IPS-18a (cell line): Measurements from ENCODE around the gene GALP.
"Not testable (repeated sequence)": the region's sequence is repeated elsewhere in the genome, so short reads cannot be mapped to it uniquely, and the experiment has no call there.

Experiments
- H3K27ac ChIP-seq: one replicate; pipeline ENCODE4 v1.5.1; 2013; ENCODE audit warnings: low read length
- H3K27me3 ChIP-seq: one replicate; pipeline ENCODE4 v1.6.1; 2013; ENCODE audit warnings: mild to moderate bottlenecking, low read length; ENCODE audit not compliant: control insufficient read depth, insufficient read depth
- H3K36me3 ChIP-seq: one replicate; pipeline ENCODE4 v1.6.1; 2013; ENCODE audit warnings: low read depth, low read length; ENCODE audit not compliant: control insufficient read depth
- H3K4me1 ChIP-seq: one replicate; pipeline ENCODE4 v1.6.1; 2013; ENCODE audit warnings: low read depth, low read length; ENCODE audit not compliant: control insufficient read depth
- H3K4me3 ChIP-seq: one replicate; pipeline ENCODE4 v1.5.1; 2013; ENCODE audit warnings: low read length
- H3K9ac ChIP-seq: one replicate; pipeline ENCODE4 v1.6.1; 2013; ENCODE audit warnings: mild to moderate bottlenecking, low read length, moderate library complexity
- H3K9me3 ChIP-seq: one replicate; pipeline ENCODE4 v1.6.1; 2013; ENCODE audit warnings: low read depth, low read length; ENCODE audit not compliant: control insufficient read depth

Gene GALP

GRCh38 chr19:56175861-56176307, at the start of gene GALP:
Gene GALP, plus strand, starts transcription at chr19:56176008. Its CDS starts 1,101 bp downstream, at chr19:56177109.
- not testable (repeated sequence) for H3K4me1 ChIP-seq, H3K9ac ChIP-seq, H3K4me3 ChIP-seq, H3K9me3 ChIP-seq, H3K36me3 ChIP-seq, H3K27me3 ChIP-seq, H3K27ac ChIP-seq

- no peak overlapping the region for H3K9ac ChIP-seq
- no peak overlapping the region for H3K27ac ChIP-seq
- H3K4me3 ChIP-seq, result no peak overlapping the region
Measured at GRCh38 chr19:56126983-56127780, 48.6 kb upstream of the GALP start.

GRCh38 chr19:56130006-56130405, 45.8 kb upstream of the GALP start:
- Histone ChIP-seq H3K27me3 (no peaks in the 10 kb centered on the region), H3K27ac (no peak overlapping the region), H3K9ac (no peak overlapping the region), H3K4me3 (no peak overlapping the region), H3K36me3 (no peaks in the 10 kb centered on the region), H3K9me3 (no peaks in the 10 kb centered on the region), H3K4me1 (no peaks in the 10 kb centered on the region)

More at GRCh38 chr19:56126983-56127780, 48.6 kb upstream of the GALP start:
- H3K4me1 ChIP-seq, result no peaks in the 10 kb centered on the region
- no peaks in the 10 kb centered on the region for H3K9me3 ChIP-seq
- no peaks in the 10 kb centered on the region for H3K27me3 ChIP-seq
- no peaks in the 10 kb centered on the region for H3K36me3 ChIP-seq

DNA sequence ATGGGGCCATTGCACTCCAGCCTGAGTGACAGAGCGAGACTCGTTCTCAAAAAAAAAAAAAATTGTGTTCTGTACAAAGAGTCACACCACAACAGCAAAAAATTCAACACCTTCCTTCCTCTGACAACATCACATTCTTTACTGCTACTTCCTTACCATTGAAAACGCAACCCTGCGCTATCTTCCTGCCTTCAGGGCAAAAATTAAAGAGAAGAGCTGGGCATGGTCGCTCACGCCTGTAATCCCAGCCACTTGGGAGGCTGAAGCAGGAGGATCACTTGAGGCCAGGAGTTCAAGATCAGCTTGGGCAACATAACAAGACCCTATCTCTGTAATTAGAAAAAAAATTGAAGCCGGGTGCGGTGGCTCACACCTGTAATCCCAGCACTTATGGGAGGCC, 44.2 kb upstream of the GALP start:
- Histone ChIP-seq H3K4me3 (no peak overlapping the region), H3K9ac (no peak overlapping the region), H3K27ac (no peak overlapping the region), H3K9me3 (no peaks in the 10 kb centered on the region), H3K36me3 (no peaks in the 10 kb centered on the region), H3K4me1 (peaks cover 7% of the 10 kb centered on the region), H3K27me3 (no peaks in the 10 kb centered on the region)

DNA sequence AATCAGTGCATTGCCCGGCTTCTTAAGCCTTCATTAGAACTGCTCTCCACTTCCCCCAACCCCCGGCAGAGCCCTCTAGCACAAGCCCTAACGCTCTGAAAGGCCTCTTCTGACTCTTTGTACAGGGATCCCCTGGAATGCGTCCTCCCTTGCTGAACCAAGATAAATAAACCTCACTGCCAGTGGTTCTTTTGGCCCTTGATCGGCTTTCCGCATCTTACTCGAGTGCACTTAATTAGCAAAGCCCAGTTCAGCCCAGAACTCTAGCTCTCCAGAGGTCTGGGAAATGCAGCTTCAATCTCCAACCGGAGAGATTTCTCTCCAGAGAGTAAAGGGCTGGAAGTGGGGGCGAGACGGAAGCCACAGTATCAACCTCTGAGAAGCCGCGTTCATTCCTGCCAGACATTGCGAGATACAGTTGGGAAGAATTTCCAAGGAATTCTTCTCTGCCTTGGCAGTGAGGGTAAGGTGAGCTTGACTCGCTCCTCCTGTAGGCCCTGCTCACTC, 43.4 kb upstream of the GALP start:
- H3K4me1 ChIP-seq, result peaks cover 9% of the 10 kb centered on the region
- H3K27ac ChIP-seq, result no peak overlapping the region
- H3K4me3 ChIP-seq, result no peak overlapping the region
- no peaks in the 10 kb centered on the region for H3K36me3 ChIP-seq
- no peaks in the 10 kb centered on the region for H3K27me3 ChIP-seq
- no peak overlapping the region for H3K9ac ChIP-seq
- H3K9me3 ChIP-seq, result no peaks in the 10 kb centered on the region

DNA sequence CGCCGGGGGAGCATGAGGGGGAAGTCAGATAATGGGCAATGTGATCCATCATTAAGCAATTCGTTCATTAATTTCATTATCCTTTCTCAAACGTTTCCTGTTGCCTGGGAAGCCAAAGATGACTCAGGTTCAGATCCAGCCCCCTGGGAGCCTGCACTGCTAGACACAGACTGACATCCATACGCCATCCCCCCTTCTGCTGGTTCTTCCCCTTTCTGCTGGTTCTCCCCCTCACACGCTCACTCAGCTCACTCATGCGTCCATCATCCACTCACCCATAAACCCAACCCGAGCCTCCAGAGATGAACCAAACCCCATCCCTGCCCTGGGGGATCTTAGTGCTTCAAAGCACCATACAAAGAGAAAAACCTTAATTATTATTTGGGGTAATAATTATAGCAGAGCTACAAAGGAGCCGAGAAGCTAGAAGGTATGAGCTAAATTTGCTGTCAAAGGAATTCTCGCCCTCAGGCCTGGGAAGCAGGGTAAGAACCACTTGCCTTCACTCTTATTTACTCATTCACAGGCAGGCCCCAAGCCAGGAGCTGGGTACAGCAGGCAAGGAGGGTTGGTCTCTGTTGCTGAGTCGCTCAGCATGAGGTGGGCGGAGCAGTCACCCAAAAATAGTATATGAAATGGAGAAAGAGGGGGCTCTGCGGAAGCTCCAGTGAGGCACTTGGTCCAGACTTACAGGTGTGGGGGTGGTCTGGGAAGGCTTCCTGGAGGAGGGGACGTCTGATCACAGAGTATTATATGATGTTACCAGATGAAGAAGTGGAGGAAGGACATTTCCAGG, 41.8 kb upstream of the GALP start:
- Histone ChIP-seq H3K4me1 (peaks cover 9% of the 10 kb centered on the region), H3K36me3 (no peaks in the 10 kb centered on the region), H3K27me3 (no peaks in the 10 kb centered on the region), H3K9me3 (no peaks in the 10 kb centered on the region), H3K27ac (no peak overlapping the region), H3K9ac (peak overlapping the region; percentile 22), H3K4me3 (no peak overlapping the region)

GRCh38 chr19:56134654-56134921, 41.2 kb upstream of the GALP start:
- peaks cover 9% of the 10 kb centered on the region for H3K4me1 ChIP-seq
- no peaks in the 10 kb centered on the region for H3K9me3 ChIP-seq
- H3K9ac ChIP-seq, result peak overlapping the region; percentile 22
- no peaks in the 10 kb centered on the region for H3K27me3 ChIP-seq
- no peak overlapping the region for H3K4me3 ChIP-seq
- no peak overlapping the region for H3K27ac ChIP-seq
- no peaks in the 10 kb centered on the region for H3K36me3 ChIP-seq

DNA sequence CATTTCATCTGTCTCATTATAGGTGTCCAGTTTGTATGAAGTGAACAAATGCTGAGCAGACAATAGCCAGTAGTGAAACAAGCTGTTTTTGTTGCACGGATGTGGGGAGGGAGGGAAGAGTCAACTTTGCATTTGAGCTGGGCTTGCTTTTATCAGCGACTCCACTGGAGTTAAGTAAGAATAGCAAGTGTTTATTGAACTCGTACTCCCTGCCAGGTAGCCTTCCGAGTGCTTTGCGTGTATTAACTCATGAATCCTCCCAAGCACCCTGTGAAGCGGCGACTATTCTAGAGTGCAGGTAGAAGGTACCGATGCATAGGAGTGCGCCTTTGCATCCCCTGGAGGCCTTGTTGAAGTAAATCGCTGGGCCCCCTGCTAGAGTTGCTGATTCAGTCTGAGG, 39.4 kb upstream of the GALP start:
- peak overlapping the region; percentile 76 for H3K27ac ChIP-seq
- no peaks in the 10 kb centered on the region for H3K27me3 ChIP-seq
- H3K4me1 ChIP-seq, result peaks cover 15% of the 10 kb centered on the region
- H3K36me3 ChIP-seq, result no peaks in the 10 kb centered on the region
- H3K4me3 ChIP-seq, result peak overlapping the region; percentile 29
- H3K9ac ChIP-seq, result peak overlapping the region; percentile 27
- no peaks in the 10 kb centered on the region for H3K9me3 ChIP-seq

DNA sequence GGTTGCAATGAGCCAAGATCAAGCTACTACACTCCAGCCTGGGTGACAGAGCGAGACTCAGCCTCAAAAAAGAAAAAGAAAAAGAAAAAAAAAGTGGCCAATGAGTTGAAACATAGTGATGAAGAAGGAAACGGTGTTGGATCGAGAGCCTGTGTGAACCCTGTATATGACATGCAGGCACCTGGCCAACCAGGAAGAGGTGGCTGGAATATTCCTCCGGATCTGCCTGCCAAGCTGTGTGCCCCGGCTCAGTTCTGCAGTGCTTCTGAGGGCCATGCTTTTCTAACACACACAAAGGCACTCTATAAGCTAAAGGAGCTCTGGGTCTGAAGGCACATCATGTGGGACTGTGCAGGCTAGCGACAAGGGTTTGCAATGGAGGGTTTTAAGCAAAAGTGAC, 38.4 kb upstream of the GALP start:
- H3K27me3 ChIP-seq, result no peaks in the 10 kb centered on the region
- H3K4me3 ChIP-seq, result no peak overlapping the region
- no peaks in the 10 kb centered on the region for H3K9me3 ChIP-seq
- H3K36me3 ChIP-seq, result no peaks in the 10 kb centered on the region
- H3K9ac ChIP-seq, result no peak overlapping the region
- no peak overlapping the region for H3K27ac ChIP-seq
- H3K4me1 ChIP-seq, result peaks cover 15% of the 10 kb centered on the region

- H3K4me1 ChIP-seq, result peaks cover 15% of the 10 kb centered on the region
- no peak overlapping the region for H3K27ac ChIP-seq
- H3K36me3 ChIP-seq, result no peaks in the 10 kb centered on the region
- H3K4me3 ChIP-seq, result no peak overlapping the region
- H3K27me3 ChIP-seq, result no peaks in the 10 kb centered on the region
- H3K9me3 ChIP-seq, result no peaks in the 10 kb centered on the region
- H3K9ac ChIP-seq, result no peak overlapping the region
Measured at GRCh38 chr19:56138069-56138468, 37.7 kb upstream of the GALP start.

GRCh38 chr19:56139847-56140582, 35.8 kb upstream of the GALP start:
- no peaks in the 10 kb centered on the region for H3K36me3 ChIP-seq
- peaks cover 15% of the 10 kb centered on the region for H3K4me1 ChIP-seq
- H3K27ac ChIP-seq, result peak overlapping the region; percentile 60
- H3K4me3 ChIP-seq, result peak overlapping the region; percentile 71
- H3K9me3 ChIP-seq, result no peaks in the 10 kb centered on the region
- H3K9ac ChIP-seq, result peak overlapping the region; percentile 76
- H3K27me3 ChIP-seq, result no peaks in the 10 kb centered on the region
